Nephron (organoid): Measurements from ENCODE around the gene MAPKAP1.

Source experiments
- H3K27ac Mint-ChIP-seq, 3 experiments: 2 replicates each; pipeline ENCODE4 v1.8.0; 2020; ENCODE audit warnings: mixed read lengths in 3 of 3, mild to moderate bottlenecking in 2 of 3, moderate library complexity in 1 of 3
- H3K27me3 Mint-ChIP-seq: 2 replicates; pipeline ENCODE4 v1.8.0; 2021; ENCODE audit warnings: low read depth, mild to moderate bottlenecking, moderate library complexity, mixed read lengths
- H3K36me3 Mint-ChIP-seq: 2 replicates; pipeline ENCODE4 v1.8.0; 2020; ENCODE audit warnings: low read depth, mixed read lengths
- H3K4me1 Mint-ChIP-seq: 2 replicates; pipeline ENCODE4 v1.8.0; 2020; ENCODE audit warnings: mixed read lengths
- H3K4me3 Mint-ChIP-seq, 3 experiments: 2 replicates each; pipeline ENCODE4 v1.8.0; 2020; ENCODE audit warnings: mild to moderate bottlenecking in 3 of 3, mixed read lengths in 3 of 3, moderate library complexity in 2 of 3
- H3K9me3 Mint-ChIP-seq: 2 replicates; pipeline ENCODE4 v1.8.0; 2020; ENCODE audit warnings: mixed read lengths
- TF ChIP-seq, protein P1 (sequence below), 3 experiments: fragments of 200-600 bp; sonication (generic); IDR thresholded peaks; one replicate each; pipeline ENCODE4 v1.5.0; 2021; ENCODE audit warnings: antibody characterized with exemption in 3 of 3; ENCODE audit not compliant: unreplicated experiment in 3 of 3

Gene MAPKAP1

GRCh38 chr9:125418404-125418803 is 288.6 kb downstream of the MAPKAP1 start:
- H3K4me1 Mint-ChIP-seq: peaks cover 10% of the 10 kb centered on the region
- no peaks in the 10 kb centered on the region for H3K27me3 Mint-ChIP-seq
- no peaks in the 10 kb centered on the region for H3K36me3 Mint-ChIP-seq
- H3K4me3 Mint-ChIP-seq: no peak overlapping the region
- TF ChIP-seq, protein P1, sequence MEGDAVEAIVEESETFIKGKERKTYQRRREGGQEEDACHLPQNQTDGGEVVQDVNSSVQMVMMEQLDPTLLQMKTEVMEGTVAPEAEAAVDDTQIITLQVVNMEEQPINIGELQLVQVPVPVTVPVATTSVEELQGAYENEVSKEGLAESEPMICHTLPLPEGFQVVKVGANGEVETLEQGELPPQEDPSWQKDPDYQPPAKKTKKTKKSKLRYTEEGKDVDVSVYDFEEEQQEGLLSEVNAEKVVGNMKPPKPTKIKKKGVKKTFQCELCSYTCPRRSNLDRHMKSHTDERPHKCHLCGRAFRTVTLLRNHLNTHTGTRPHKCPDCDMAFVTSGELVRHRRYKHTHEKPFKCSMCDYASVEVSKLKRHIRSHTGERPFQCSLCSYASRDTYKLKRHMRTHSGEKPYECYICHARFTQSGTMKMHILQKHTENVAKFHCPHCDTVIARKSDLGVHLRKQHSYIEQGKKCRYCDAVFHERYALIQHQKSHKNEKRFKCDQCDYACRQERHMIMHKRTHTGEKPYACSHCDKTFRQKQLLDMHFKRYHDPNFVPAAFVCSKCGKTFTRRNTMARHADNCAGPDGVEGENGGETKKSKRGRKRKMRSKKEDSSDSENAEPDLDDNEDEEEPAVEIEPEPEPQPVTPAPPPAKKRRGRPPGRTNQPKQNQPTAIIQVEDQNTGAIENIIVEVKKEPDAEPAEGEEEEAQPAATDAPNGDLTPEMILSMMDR (IDR thresholded peaks at IDR 0.05; ENCODE audit: unreplicated experiment in 3 of 3): no peak
- no peak overlapping the region for H3K27ac Mint-ChIP-seq
- no peaks in the 10 kb centered on the region for H3K9me3 Mint-ChIP-seq

DNA sequence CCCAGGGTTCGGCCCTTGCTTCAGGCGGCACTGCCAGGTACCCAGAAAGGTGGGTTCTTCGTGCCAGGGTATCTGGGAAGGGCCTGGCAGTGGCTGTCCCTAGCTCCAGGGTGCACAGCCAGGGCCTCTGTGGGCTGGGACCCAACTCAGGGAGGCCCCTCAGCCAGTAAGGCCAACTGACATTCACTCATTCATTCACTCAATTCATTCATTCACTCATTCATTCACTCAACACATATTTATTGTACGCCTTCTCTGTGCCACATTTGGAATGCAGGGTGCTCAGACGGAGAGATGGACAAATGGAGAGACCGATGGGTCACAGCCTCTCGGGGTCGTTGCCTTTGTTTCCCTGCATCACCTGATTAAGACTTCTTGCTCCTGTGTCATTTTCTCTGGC is 290.5 kb downstream of the MAPKAP1 start:
- no peaks in the 10 kb centered on the region for H3K27me3 Mint-ChIP-seq
- TF ChIP-seq, protein P1 (IDR thresholded peaks at IDR 0.05; ENCODE audit: unreplicated experiment in 3 of 3): no peak
- no peak overlapping the region for H3K4me3 Mint-ChIP-seq
- H3K36me3 Mint-ChIP-seq: no peaks in the 10 kb centered on the region
- H3K4me1 Mint-ChIP-seq: peaks cover 6% of the 10 kb centered on the region
- H3K27ac Mint-ChIP-seq: peak overlapping the region in 2 of 3 experiments; percentile 44 to 71
- no peaks in the 10 kb centered on the region for H3K9me3 Mint-ChIP-seq

DNA sequence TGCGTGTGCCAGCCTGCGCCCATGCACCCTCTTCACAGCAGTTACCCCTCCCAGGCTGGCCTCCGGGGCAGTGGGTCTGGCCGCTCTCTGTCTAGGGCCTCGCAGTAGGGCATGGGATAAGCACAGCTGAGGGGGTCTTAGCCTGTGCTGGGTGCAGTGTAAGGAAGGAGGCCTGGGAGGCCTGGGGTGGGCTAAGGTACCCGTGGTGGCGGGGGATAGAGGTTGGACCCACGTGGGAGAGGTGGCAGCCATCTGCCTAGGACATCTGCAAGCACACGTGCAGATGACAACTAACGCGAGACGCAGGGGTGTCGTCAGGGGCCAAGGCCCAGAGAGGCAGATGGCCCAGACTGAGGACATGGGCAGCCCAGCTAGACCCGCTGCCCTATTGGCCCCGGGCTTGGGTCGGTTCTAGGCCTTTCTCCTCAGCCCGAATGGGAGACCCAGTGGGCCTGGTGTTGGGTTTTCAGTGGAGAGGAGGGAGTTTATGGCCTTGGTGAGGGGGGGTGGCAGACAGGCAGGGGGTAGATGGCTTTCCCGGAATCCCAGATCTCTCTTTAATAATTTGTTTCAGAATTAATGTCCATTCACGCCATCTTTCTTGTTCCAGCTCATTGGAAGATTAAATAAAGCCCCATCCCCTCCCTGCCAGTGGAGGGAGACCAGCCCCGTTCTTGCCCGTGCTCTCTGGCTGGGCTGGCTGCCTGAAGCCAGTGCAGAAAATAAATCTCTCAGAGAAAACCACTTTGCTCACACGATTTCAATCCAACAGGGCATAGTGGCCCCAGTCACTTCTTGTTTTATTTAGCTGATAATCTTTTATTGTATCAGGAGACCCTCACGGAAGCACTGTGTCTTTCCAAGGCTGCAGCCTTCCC is 291.2 kb downstream of the MAPKAP1 start:
- no peaks in the 10 kb centered on the region for H3K27me3 Mint-ChIP-seq
- no peaks in the 10 kb centered on the region for H3K9me3 Mint-ChIP-seq
- no peaks in the 10 kb centered on the region for H3K36me3 Mint-ChIP-seq
- peaks cover 6% of the 10 kb centered on the region for H3K4me1 Mint-ChIP-seq
- TF ChIP-seq, protein P1 (IDR thresholded peaks at IDR 0.05; ENCODE audit: unreplicated experiment in 3 of 3): peak in 1 of 3 experiments; percentile 13
- H3K4me3 Mint-ChIP-seq: peak overlapping the region in 1 of 3 experiments; percentile 18
- H3K27ac Mint-ChIP-seq: peak overlapping the region; percentile 44 to 71 (median 66)

GRCh38 chr9:125413579-125413978 is 293.4 kb downstream of the MAPKAP1 start:
- no peak overlapping the region for H3K27ac Mint-ChIP-seq
- TF ChIP-seq, protein P1 (IDR thresholded peaks at IDR 0.05; ENCODE audit: unreplicated experiment in 3 of 3): no peak

GRCh38 chr9:125412166-125412565 is 294.8 kb downstream of the MAPKAP1 start:
- TF ChIP-seq, protein P1 (IDR thresholded peaks at IDR 0.05; ENCODE audit: unreplicated experiment in 3 of 3): no peak
- Mint-ChIP-seq H3K4me3 (no peak overlapping the region), H3K27ac (peak overlapping the region in 1 of 3 experiments; percentile 52)

More at GRCh38 chr9:125413579-125413978, 293.4 kb downstream of the MAPKAP1 start:
- no peaks in the 10 kb centered on the region for H3K9me3 Mint-ChIP-seq
- H3K4me3 Mint-ChIP-seq: no peak overlapping the region
- H3K27me3 Mint-ChIP-seq: peaks cover 4% of the 10 kb centered on the region
- H3K4me1 Mint-ChIP-seq: peaks cover 13% of the 10 kb centered on the region
- H3K36me3 Mint-ChIP-seq: no peaks in the 10 kb centered on the region

More at GRCh38 chr9:125412166-125412565, 294.8 kb downstream of the MAPKAP1 start:
- Mint-ChIP-seq H3K27me3 (peaks cover 7% of the 10 kb centered on the region), H3K9me3 (no peaks in the 10 kb centered on the region), H3K4me1 (peaks cover 18% of the 10 kb centered on the region), H3K36me3 (no peaks in the 10 kb centered on the region)
